Measurements from ENCODE around the gene MBD5.

Gene MBD5

GRCh38 chr2:148338541-148338940, 317.6 kb downstream of the MBD5 start:
- no peak for DNase-seq (ENCODE audit: low read depth)
- no peak for TF ChIP-seq CTCF (IDR thresholded peaks at IDR 0.05; ENCODE audit: insufficient read depth, low read depth, low read length, missing control alignments)

DNA sequence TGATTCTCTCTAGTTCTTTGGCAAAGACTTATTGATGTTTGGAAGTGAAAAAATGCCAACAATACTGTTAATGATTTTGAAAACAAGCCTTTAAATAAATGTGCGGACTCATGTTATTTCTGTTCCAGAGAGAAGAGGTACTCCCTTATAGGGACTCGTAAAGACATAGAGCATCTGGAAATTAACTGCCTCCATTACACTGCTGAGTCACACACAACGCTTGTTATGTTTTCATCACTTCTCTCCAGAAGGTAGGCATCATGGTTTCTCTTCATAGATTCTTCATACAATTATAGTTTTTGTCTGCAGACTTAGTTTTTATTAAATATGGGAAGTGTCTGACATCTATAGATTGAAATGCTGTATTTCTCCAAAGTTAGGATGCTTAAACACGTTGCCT, 321.2 kb downstream of the MBD5 start:
- no peak for DNase-seq (ENCODE audit: low read depth)
- no peak for TF ChIP-seq CTCF (IDR thresholded peaks at IDR 0.05; ENCODE audit: insufficient read depth, low read depth, low read length, missing control alignments)
- H3K4me3 ChIP-seq (ENCODE audit: low read depth, low read length), result no peak overlapping the region

More at GRCh38 chr2:148338541-148338940, 317.6 kb downstream of the MBD5 start:
- H3K4me3 ChIP-seq (ENCODE audit: low read depth, low read length), result no peak overlapping the region

- no peak for DNase-seq (ENCODE audit: low read depth)
- no peak for TF ChIP-seq CTCF (IDR thresholded peaks at IDR 0.05; ENCODE audit: insufficient read depth, low read depth, low read length, missing control alignments)
- H3K4me3 ChIP-seq (ENCODE audit: low read depth, low read length), result no peak overlapping the region
Measured at GRCh38 chr2:148350199-148350598, 329.3 kb downstream of the MBD5 start.

DNA sequence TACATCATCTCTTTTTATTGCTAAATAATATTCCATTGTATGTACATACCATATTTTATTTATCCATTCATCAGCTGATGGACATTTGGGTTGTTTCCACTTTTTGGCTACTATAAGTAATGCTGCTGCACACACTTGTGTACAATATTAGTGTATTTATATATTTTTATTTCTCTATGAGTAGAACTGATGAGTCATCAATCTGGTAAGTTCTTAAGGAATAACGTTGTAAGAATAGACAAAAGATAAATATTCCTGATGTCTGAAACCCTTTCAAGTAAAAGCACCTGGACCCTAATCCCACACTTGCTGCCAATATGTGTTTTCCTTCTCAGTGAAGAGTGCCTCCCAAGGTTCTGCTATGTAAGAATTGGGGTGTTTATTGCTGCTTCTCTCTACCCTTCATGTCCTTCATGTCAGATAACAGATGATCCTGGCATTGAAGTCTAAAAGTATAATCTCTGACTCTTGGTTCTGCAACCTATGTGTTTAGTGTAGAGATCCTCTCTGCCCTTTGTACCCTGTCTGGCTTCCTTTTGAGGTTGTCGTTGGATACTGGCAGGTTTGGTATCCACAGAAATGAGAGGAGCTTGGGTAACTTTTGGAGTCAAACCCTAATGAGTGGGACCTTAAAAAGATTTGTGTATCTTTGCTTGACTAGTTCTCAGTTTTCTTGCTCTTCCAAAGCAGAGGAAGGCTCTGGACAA, 330.7 kb downstream of the MBD5 start:
- H3K4me3 ChIP-seq (ENCODE audit: low read depth, low read length), result no peak overlapping the region
- TF ChIP-seq CTCF (IDR thresholded peaks at IDR 0.05; ENCODE audit: insufficient read depth, low read depth, low read length, missing control alignments), result no peak
- DNase-seq (ENCODE audit: low read depth), result no peak

GRCh38 chr2:148358375-148358774, 337.5 kb downstream of the MBD5 start:
- no peak for TF ChIP-seq CTCF (IDR thresholded peaks at IDR 0.05; ENCODE audit: insufficient read depth, low read depth, low read length, missing control alignments)
- DNase-seq (ENCODE audit: low read depth), result no peak
- H3K4me3 ChIP-seq (ENCODE audit: low read depth, low read length), result no peak overlapping the region

- DNase-seq (ENCODE audit: low read depth), result no peak
- H3K4me3 ChIP-seq (ENCODE audit: low read depth, low read length), result no peak overlapping the region
- no peak for TF ChIP-seq CTCF (IDR thresholded peaks at IDR 0.05; ENCODE audit: insufficient read depth, low read depth, low read length, missing control alignments)
Measured at GRCh38 chr2:148360662-148361061, 339.8 kb downstream of the MBD5 start.

Data from GM12865 (cell line).